Ramos (cell line): ENCODE data around the gene MYMX.
"Not testable (repeated sequence)": the region's sequence is repeated elsewhere in the genome, so short reads cannot be mapped to it uniquely, and the experiment has no call there.

Source experiments
- in situ Hi-C: fragments of 300-500 bp; cut with MboI; formaldehyde crosslinking; loops from one replicate; pipeline ENCODE4 v1.14.3; 2022; ENCODE audit warnings: low sequenced_read_pairs; ENCODE audit not compliant: unreplicated experiment

MYMX gene

GRCh38 chr6:44185953-44186634 lies 30.6 kb upstream of the MYMX start:
- in situ Hi-C loops, result no loop called here

- in situ Hi-C loops, result no loop called here
Observed at GRCh38 chr6:44186635-44187025, 30.1 kb upstream of the MYMX start.

GRCh38 chr6:44188819-44189218 lies 27.9 kb upstream of the MYMX start:
- in situ Hi-C loops, result no loop called here

- in situ Hi-C loops, result no loop called here
Observed at GRCh38 chr6:44189257-44189656, 27.5 kb upstream of the MYMX start.

- in situ Hi-C loops, result no loop called here
Observed at GRCh38 chr6:44190715-44191114, 26.0 kb upstream of the MYMX start.

GRCh38 chr6:44192428-44193041 lies 24.2 kb upstream of the MYMX start:
- in situ Hi-C loops, result no loop called here

- in situ Hi-C loops, result no loop called here
Observed at GRCh38 chr6:44193307-44193910, 23.3 kb upstream of the MYMX start.

- in situ Hi-C loops, result no loop called here
Observed at GRCh38 chr6:44194326-44194725, 22.4 kb upstream of the MYMX start.

GRCh38 chr6:44196351-44196750 lies 20.4 kb upstream of the MYMX start:
- in situ Hi-C loops, result not testable (repeated sequence)

GRCh38 chr6:44198684-44199083 lies 18.0 kb upstream of the MYMX start:
- in situ Hi-C loops, result no loop called here

GRCh38 chr6:44199883-44200282 lies 16.8 kb upstream of the MYMX start:
- in situ Hi-C loops, result no loop called here

- in situ Hi-C loops, result no loop called here
Observed at GRCh38 chr6:44201200-44201599, 15.5 kb upstream of the MYMX start.

- in situ Hi-C loops, result no loop called here
Observed at GRCh38 chr6:44201638-44202303, 15.0 kb upstream of the MYMX start.

GRCh38 chr6:44202332-44202971 lies 14.3 kb upstream of the MYMX start:
- in situ Hi-C loops, result no loop called here

GRCh38 chr6:44202972-44203750 lies 13.6 kb upstream of the MYMX start:
- in situ Hi-C loops, result no loop called here

- in situ Hi-C loops, result no loop called here
Observed at GRCh38 chr6:44203955-44204354, 12.8 kb upstream of the MYMX start.

- in situ Hi-C loops, result no loop called here
Observed at GRCh38 chr6:44207966-44208365, 8.8 kb upstream of the MYMX start.

GRCh38 chr6:44211284-44211683 lies 5.4 kb upstream of the MYMX start:
- in situ Hi-C loops, result no loop called here

- in situ Hi-C loops, result no loop called here
Observed at GRCh38 chr6:44214307-44214706, 2.4 kb upstream of the MYMX start.
